ENCODE results near the gene PDE9A. TPM values are rescaled to one million over a fixed set of nuclear protein-coding genes. Genes with fewer than 3 reads are reported as not detected.
A peak's percentile ranks its signal among the peaks of the same experiment; 100 is the strongest.

Gene PDE9A
- total and polyA plus RNA-seq, 2 of the 4 experiments (the other 2 are of a cell fraction), result 0.89 to 0.90 TPM

GRCh38 chr21:42694751-42695696 lies 41.6 kb downstream of the PDE9A start:
- ChIA-PET CTCF (interaction anchor here (0.6 kb wide), 1 partner anchor 37 kb away, joined by 3 read pairs; no protein-coding TSS in a partner anchor), POLR2A (ENCODE audit: unreplicated experiment) (interaction anchor here (0.6 kb wide), 1 partner anchor 183 kb away, joined by 7 read pairs; no protein-coding TSS in a partner anchor)
- BruUV-seq (replicated peaks), result no TSS peak
- Histone ChIP-seq H2BK15ac (ENCODE audit: low read depth, low read length) (no peak overlapping the region), H2AK9ac (replicated peaks; ENCODE audit: low read depth, low read length, poor library complexity) (no peak overlapping the region), H3K14ac (replicated peaks; ENCODE audit: low read depth, low read length) (no peak overlapping the region), H3K4me3 (ENCODE audit: insufficient read depth, low read depth, low read length) (no peak overlapping the region), H2BK120ac (ENCODE audit: low read depth, low read length) (no peak overlapping the region), H4K5ac (ENCODE audit: low read depth, low read length) (no peak overlapping the region), H4K20me1 (ENCODE audit: insufficient read depth, low read length) (no peaks in the 10 kb centered on the region), H3K79me1 (ENCODE audit: low read depth in 1 of 2, low read length in 2 of 2) (no peaks in the 10 kb centered on the region), H3K36me3 (ENCODE audit: control insufficient read depth, insufficient read depth, low read length) (no peaks in the 10 kb centered on the region), H3K4me2 (ENCODE audit: low read depth, low read length) (no peak overlapping the region), H2AK5ac (ENCODE audit: low read depth, low read length) (no peak overlapping the region), H3K18ac (ENCODE audit: low read depth, low read length) (no peak overlapping the region), H3K9me1 (ENCODE audit: insufficient read depth, low read length) (no peaks in the 10 kb centered on the region), H2BK5ac (ENCODE audit: low read depth, low read length, poor library complexity, severe bottlenecking) (no peak overlapping the region), H3K23ac (ENCODE audit: low read depth, low read length) (no peak overlapping the region), H4K91ac (ENCODE audit: insufficient read depth, low read depth, low read length) (no peak overlapping the region), H3K9ac (ENCODE audit: low read depth, low read length) (no peak overlapping the region), H3K27me3 (ENCODE audit: control insufficient read depth, insufficient read depth, low read length) (no peaks in the 10 kb centered on the region; the same call in 1 of the 2 replicates), H3K56ac (ENCODE audit: extremely low read depth, insufficient read depth, low read length) (no peak overlapping the region), H3K9me3 (ENCODE audit: control insufficient read depth, insufficient read depth, low read length) (no peaks in the 10 kb centered on the region; the same call in 1 of the 2 replicates), H3K4ac (ENCODE audit: low read depth, low read length) (no peak overlapping the region), H4K8ac (ENCODE audit: low read depth in 2 of 2, low read length in 2 of 2) (no peak overlapping the region), H3K27ac (ENCODE audit: insufficient read depth, low read length) (no peak overlapping the region), H2BK20ac (ENCODE audit: low read depth, low read length) (no peak overlapping the region), H2AFZ (replicated peaks; ENCODE audit: low read length, poor library complexity) (peak overlapping the region; percentile 14), H3K4me1 (ENCODE audit: control insufficient read depth, insufficient read depth, low read length) (peaks cover 2% of the 10 kb centered on the region; the same call in 1 of the 2 replicates)
- no peak for TF ChIP-seq RAD21 (IDR thresholded peaks at IDR 0.05; ENCODE audit: low read length)
- no CpG with 5 or more reads among the region's 20 CpGs for WGBS, 2 experiments (ENCODE audit: extremely low coverage in 2 of 2, insufficient read length in 1 of 2)
- dilution Hi-C loops (cut with HindIII; ENCODE audit: low sequenced_read_pairs, unreplicated experiment), result no loop called here
- DNase-seq, result no peak
- in situ Hi-C loops (cut with MboI; ENCODE audit: low sequenced_read_pairs), result no loop called here
- no peak for ATAC-seq (ENCODE audit: low read depth)
- intact Hi-C loops (cut with micrococcal nuclease), result no loop called here
